SK-N-SH treated with all-trans-retinoic acid at 6 μM for 48 hours (cell line): Measurements from ENCODE around the gene UGP2.

Experiments
- ATAC-seq: fragments of 200-7000 bp; cut with Tn5 transposase; 3 replicates; pipeline ENCODE4 v1.9.1; 2020; ENCODE audit warnings: mild to moderate bottlenecking, moderate library complexity
- BACH2 ChIP-seq: fragments of 250-450 bp; sonication (Bioruptor Pico); IDR thresholded peaks from 2 replicates; pipeline ENCODE4 v1.9.0; 2021; ENCODE audit warnings: mild to moderate bottlenecking, borderline replicate concordance
- CREB5 ChIP-seq: fragments of 250-450 bp; sonication (Bioruptor Pico); IDR thresholded peaks from 2 replicates; pipeline ENCODE4 v1.5.1; 2020; ENCODE audit warnings: low read depth, mild to moderate bottlenecking, moderate library complexity
- CSDC2 ChIP-seq: fragments of 250-450 bp; sonication (Bioruptor Pico); IDR thresholded peaks from 2 replicates; pipeline ENCODE4 v1.5.0; 2020; ENCODE audit warnings: mild to moderate bottlenecking, moderate library complexity
- CSRNP3 ChIP-seq: fragments of 250-450 bp; sonication (Bioruptor Pico); IDR thresholded peaks from 2 replicates; pipeline ENCODE4 v1.5.1; 2021; ENCODE audit warnings: mild to moderate bottlenecking, moderate library complexity
- ESRRG ChIP-seq: fragments of 250-450 bp; sonication (Bioruptor Pico); IDR thresholded peaks from 2 replicates; pipeline ENCODE4 v1.6.1; 2021; ENCODE audit warnings: mild to moderate bottlenecking
- GLIS3 ChIP-seq: fragments of 250-450 bp; sonication (Bioruptor Pico); IDR thresholded peaks from 2 replicates; pipeline ENCODE4 v1.5.0; 2020; ENCODE audit warnings: mild to moderate bottlenecking, moderate library complexity
- ISL1 ChIP-seq: fragments of 250-450 bp; sonication (Bioruptor Pico); IDR thresholded peaks from 2 replicates; pipeline ENCODE4 v2.1.2; 2022; ENCODE audit warnings: mild to moderate bottlenecking, moderate library complexity
- OSR1 ChIP-seq: fragments of 250-450 bp; sonication (Bioruptor Pico); IDR thresholded peaks from 2 replicates; pipeline ENCODE4 v1.8.0; 2022; ENCODE audit warnings: moderate library complexity, mild to moderate bottlenecking, inconsistent platforms
- PATZ1 ChIP-seq: fragments of 250-450 bp; sonication (Bioruptor Pico); IDR thresholded peaks from 2 replicates; pipeline ENCODE4 v1.8.0; 2020; ENCODE audit warnings: mild to moderate bottlenecking, moderate library complexity, borderline replicate concordance
- PPARA ChIP-seq: fragments of 250-450 bp; sonication (Bioruptor Pico); IDR thresholded peaks from 2 replicates; pipeline ENCODE4 v1.5.0; 2020; ENCODE audit warnings: mild to moderate bottlenecking, borderline replicate concordance
- RARB ChIP-seq: fragments of 250-450 bp; sonication (Bioruptor Pico); IDR thresholded peaks from 2 replicates; pipeline ENCODE4 v1.8.0; 2021; ENCODE audit warnings: mild to moderate bottlenecking, moderate library complexity
- SNAI2 ChIP-seq: fragments of 250-450 bp; sonication (Bioruptor Pico); IDR thresholded peaks from 2 replicates; pipeline ENCODE4 v1.5.0; 2020; ENCODE audit warnings: mild to moderate bottlenecking, moderate library complexity
- TCF4 ChIP-seq: fragments of 250-450 bp; sonication (Bioruptor Pico); IDR thresholded peaks from 2 replicates; pipeline ENCODE4 v1.8.0; 2021; ENCODE audit warnings: mild to moderate bottlenecking, moderate library complexity, borderline replicate concordance
- TOX ChIP-seq: fragments of 250-450 bp; sonication (Bioruptor Pico); IDR thresholded peaks from 2 replicates; pipeline ENCODE4 v1.8.0; 2021; ENCODE audit warnings: mild to moderate bottlenecking, moderate library complexity, borderline replicate concordance
- TSHZ2 ChIP-seq: fragments of 250-450 bp; sonication (Bioruptor Pico); IDR thresholded peaks from 2 replicates; pipeline ENCODE4 v1.5.0; 2020; ENCODE audit warnings: mild to moderate bottlenecking, moderate library complexity
- ZC3H10 ChIP-seq: fragments of 250-450 bp; sonication (Bioruptor Pico); IDR thresholded peaks from 2 replicates; pipeline ENCODE4 v1.5.1; 2021; ENCODE audit warnings: mild to moderate bottlenecking, moderate library complexity
- ZFP3 ChIP-seq: fragments of 250-450 bp; sonication (Bioruptor Pico); IDR thresholded peaks from 2 replicates; pipeline ENCODE4 v1.5.0; 2020; ENCODE audit warnings: mild to moderate bottlenecking, moderate library complexity
- ZFP30 ChIP-seq: fragments of 450-650 bp; formaldehyde crosslinking; IDR thresholded peaks from 2 replicates; pipeline ENCODE4 v1.5.0; 2022; ENCODE audit warnings: mild to moderate bottlenecking, moderate library complexity
- ZNF565 ChIP-seq: fragments of 450-650 bp; formaldehyde crosslinking; conservative IDR thresholded peaks from 2 replicates; pipeline ENCODE4 v1.5.0; 2020; ENCODE audit warnings: low read depth, mild to moderate bottlenecking, moderate library complexity
- ZNF70 ChIP-seq: fragments of 450-650 bp; formaldehyde crosslinking; IDR thresholded peaks from 2 replicates; pipeline ENCODE4 v1.5.0; 2020; ENCODE audit warnings: mild to moderate bottlenecking, moderate library complexity
- ZNF8 ChIP-seq: fragments of 450-650 bp; formaldehyde crosslinking; IDR thresholded peaks from 2 replicates; pipeline ENCODE4 v1.5.0; 2020; ENCODE audit warnings: mild to moderate bottlenecking, moderate library complexity

Gene UGP2

GRCh38 chr2:63837036-63837594 lies 4.6 kb upstream of the UGP2 start:
- ATAC-seq = no peak
- TF ChIP-seq RARB (CRISPR knock-in tag) = no peak
- no peak for TF ChIP-seq TCF4 (CRISPR knock-in tag)
- TF ChIP-seq BACH2 (CRISPR knock-in tag) = no peak
- TF ChIP-seq CSDC2 = no peak
- TF ChIP-seq ZNF565 (CRISPR knock-in tag) = no peak
- no peak for TF ChIP-seq TOX (CRISPR knock-in tag)
- no peak for TF ChIP-seq ESRRG (CRISPR knock-in tag)
- no peak for TF ChIP-seq PPARA (CRISPR knock-in tag)
- TF ChIP-seq ZFP3 (CRISPR knock-in tag) = no peak
- no peak for TF ChIP-seq ZFP30 (CRISPR knock-in tag)

GRCh38 chr2:63840081-63840784 lies 1.5 kb upstream of the UGP2 start:
- ATAC-seq = peak; percentile 4; the same call in 2 of the 3 replicates
- TF ChIP-seq SNAI2 (CRISPR knock-in tag) = no peak
- TF ChIP-seq TCF4 (CRISPR knock-in tag) = peak; percentile 13; the same call in 1 of the 2 replicates
- TF ChIP-seq ESRRG (CRISPR knock-in tag) = no peak

GRCh38 chr2:63840785-63841253 lies 877 bp upstream of the UGP2 start:
- ATAC-seq = peak; percentile 93
- TF ChIP-seq TSHZ2 (CRISPR knock-in tag) (0 out of 2 replicates have a peak, but pooled peaks have one; percentile 28), CSRNP3 (no peak), ZFP3 (CRISPR knock-in tag) (no peak)

GRCh38 chr2:63842149-63843061 lies 709 bp downstream of the UGP2 start:
- TF ChIP-seq ZC3H10 (CRISPR knock-in tag) = no peak
- TF ChIP-seq BACH2 (CRISPR knock-in tag) = no peak
- no peak for TF ChIP-seq ZNF70 (CRISPR knock-in tag)
- no peak for TF ChIP-seq CREB5 (CRISPR knock-in tag)
- no peak for TF ChIP-seq ZFP3 (CRISPR knock-in tag)
- no peak for TF ChIP-seq PATZ1 (CRISPR knock-in tag)
- no peak for TF ChIP-seq ZNF8 (CRISPR knock-in tag)
- TF ChIP-seq TOX (CRISPR knock-in tag) = no peak
- no peak for TF ChIP-seq CSDC2
- no peak for TF ChIP-seq RARB (CRISPR knock-in tag)
- no peak for TF ChIP-seq ZFP30 (CRISPR knock-in tag)
- TF ChIP-seq ZNF565 (CRISPR knock-in tag) = no peak
- no peak for TF ChIP-seq GLIS3
- no peak for TF ChIP-seq TSHZ2 (CRISPR knock-in tag)
- TF ChIP-seq ISL1 (CRISPR knock-in tag) = no peak
- TF ChIP-seq OSR1 (CRISPR knock-in tag) = no peak
- no peak for TF ChIP-seq SNAI2 (CRISPR knock-in tag)
- TF ChIP-seq TCF4 (CRISPR knock-in tag) = no peak
- TF ChIP-seq PPARA (CRISPR knock-in tag) = no peak
- TF ChIP-seq ESRRG (CRISPR knock-in tag) = no peak
- TF ChIP-seq, all 23 proteins: peak for 0
- no peak for ATAC-seq
